Stimulated activated CD8-positive, alpha-beta memory T cell treated with anti-CD3 and anti-CD28 coated beads, Interleukin-2, amount 100 ng/mL, for 48 hours (primary cell): Measurements from ENCODE around the gene FKBP9.
"Not testable (repeated sequence)": the region's sequence is repeated elsewhere in the genome, so short reads cannot be mapped to it uniquely, and the experiment has no call there.

Source experiments
- DNase-seq, 2 donors: peaks; one replicate each; pipeline ENCODE4 v3.0.0-alpha.2; 2020; ENCODE audit warnings: low read depth in 2 of 2

Gene FKBP9

GRCh38 chr7:32952876-32953275 lies 4.4 kb upstream of the FKBP9 start:
- DNase-seq = no peak

GRCh38 chr7:32958046-32959025 lies 1.1 kb downstream of the FKBP9 start:
- DNase-seq = no peak

GRCh38 chr7:32963880-32964301 lies 6.7 kb downstream of the FKBP9 start:
- DNase-seq = not testable (repeated sequence)

- not testable (repeated sequence) for DNase-seq
These were observed 7.4 kb downstream of the FKBP9 start for GRCh38 chr7:32964461-32965159.

- DNase-seq = not testable (repeated sequence)
These were observed 9.4 kb downstream of the FKBP9 start for GRCh38 chr7:32966489-32967267.

GRCh38 chr7:32967268-32967582 lies 10.0 kb downstream of the FKBP9 start:
- DNase-seq = not testable (repeated sequence)

GRCh38 chr7:32971967-32972366 lies 14.7 kb downstream of the FKBP9 start:
- DNase-seq = not testable (repeated sequence)

- DNase-seq = not testable (repeated sequence)
These were observed 19.9 kb downstream of the FKBP9 start for GRCh38 chr7:32977159-32977558.

- DNase-seq = not testable (repeated sequence)
These were observed 22.0 kb downstream of the FKBP9 start for GRCh38 chr7:32979246-32979645.

GRCh38 chr7:32979902-32980301 lies 22.7 kb downstream of the FKBP9 start:
- not testable (repeated sequence) for DNase-seq

GRCh38 chr7:32988148-32988547 lies 30.9 kb downstream of the FKBP9 start:
- not testable (repeated sequence) for DNase-seq

GRCh38 chr7:32991068-32991585 lies 33.9 kb downstream of the FKBP9 start:
- not testable (repeated sequence) for DNase-seq

- not testable (repeated sequence) for DNase-seq
These were observed 34.9 kb downstream of the FKBP9 start for GRCh38 chr7:32991975-32992700.

- DNase-seq = not testable (repeated sequence)
These were observed 35.5 kb downstream of the FKBP9 start for GRCh38 chr7:32992750-32993149.

- not testable (repeated sequence) for DNase-seq
These were observed 40.7 kb downstream of the FKBP9 start for GRCh38 chr7:32997956-32998355.

GRCh38 chr7:32998361-32999171 lies 41.3 kb downstream of the FKBP9 start:
- not testable (repeated sequence) for DNase-seq

GRCh38 chr7:32999380-32999779 lies 42.1 kb downstream of the FKBP9 start:
- DNase-seq = not testable (repeated sequence)

- DNase-seq = not testable (repeated sequence)
These were observed 45.9 kb downstream of the FKBP9 start for GRCh38 chr7:33003111-33003510.

- DNase-seq = not testable (repeated sequence)
These were observed 46.9 kb downstream of the FKBP9 start for GRCh38 chr7:33004104-33004616.

- DNase-seq = not testable (repeated sequence)
These were observed 48.0 kb downstream of the FKBP9 start for GRCh38 chr7:33005193-33005592.
